IMR-90 (cell line): ENCODE data around the gene HOXA7. TPM values are rescaled to one million over a fixed set of nuclear protein-coding genes. Genes with fewer than 3 reads are reported as not detected.

Source experiments
- ATAC-seq: fragments of 200-7000 bp; cut with Tn5 transposase; 2 replicates; pipeline ENCODE4 v1.9.1; 2020; ENCODE audit warnings: low read depth, mild to moderate bottlenecking, moderate library complexity
- BruUV-seq: library from RNA; stranded (reverse); fragments of 400-500 nt; replicated peaks from 2 replicates; lab custom pipeline; 2021; lab: Mats Ljungman, UMichigan
- CTCF ChIA-PET: fragments of 300-600 bp; formaldehyde crosslinking; extraction: SDS; loops from one replicate; lab custom pipeline; 2021; ENCODE audit warnings: antibody characterized with exemption; lab: Yijun Ruan, JAX
- POLR2A ChIA-PET: fragments of 300-600 bp; sonication (Branson Sonifier 250); formaldehyde crosslinking; loops from one replicate; lab custom pipeline; 2022; ENCODE audit warnings: antibody characterized with exemption; ENCODE audit not compliant: unreplicated experiment; lab: Charles Lee
- DNase-seq: peaks from one replicate; pipeline ENCODE4 v3.0.0; 2013
- H2AFZ ChIP-seq: replicated peaks from 2 replicates; pipeline ENCODE3; 2013; ENCODE audit warnings: low read length, mild to moderate bottlenecking; ENCODE audit not compliant: poor library complexity
- H2AK5ac ChIP-seq: 2 replicates; pipeline ENCODE4 v1.6.1; 2013; ENCODE audit warnings: low read depth, low read length, inconsistent platforms
- H2AK9ac ChIP-seq: replicated peaks from 2 replicates; pipeline ENCODE3; 2013; ENCODE audit warnings: mild to moderate bottlenecking, low read depth, low read length, moderate library complexity; ENCODE audit not compliant: poor library complexity
- H2BK120ac ChIP-seq: 2 replicates; pipeline ENCODE4 v1.6.1; 2013; ENCODE audit warnings: low read depth, low read length, inconsistent platforms
- H2BK15ac ChIP-seq: 3 replicates; pipeline ENCODE4 v1.6.1; 2013; ENCODE audit warnings: low read depth, low read length, inconsistent platforms
- H2BK20ac ChIP-seq: 2 replicates; pipeline ENCODE4 v1.6.1; 2013; ENCODE audit warnings: low read depth, mild to moderate bottlenecking, inconsistent platforms, low read length, moderate library complexity
- H2BK5ac ChIP-seq: 2 replicates; pipeline ENCODE4 v1.6.1; 2013; ENCODE audit warnings: mild to moderate bottlenecking, low read depth, low read length, inconsistent platforms; ENCODE audit not compliant: poor library complexity, severe bottlenecking
- H3K14ac ChIP-seq: replicated peaks from 2 replicates; pipeline ENCODE4 v1.6.1; 2013; ENCODE audit warnings: low read depth, low read length, inconsistent platforms
- H3K18ac ChIP-seq: 2 replicates; pipeline ENCODE4 v1.6.1; 2013; ENCODE audit warnings: low read depth, low read length, control low read depth
- H3K23ac ChIP-seq: 2 replicates; pipeline ENCODE4 v1.6.1; 2013; ENCODE audit warnings: low read depth, low read length, inconsistent platforms
- H3K27ac ChIP-seq: 2 replicates; pipeline ENCODE4 v1.5.1; 2013; ENCODE audit warnings: mild to moderate bottlenecking, control low read depth, low read length; ENCODE audit not compliant: insufficient read depth
- H3K27me3 ChIP-seq: 2 replicates; pipeline ENCODE4 v1.6.1; 2013; ENCODE audit warnings: low read length; ENCODE audit not compliant: control insufficient read depth, insufficient read depth
- H3K36me3 ChIP-seq: 2 replicates; pipeline ENCODE4 v1.6.1; 2013; ENCODE audit warnings: low read length, mixed read lengths; ENCODE audit not compliant: control insufficient read depth, insufficient read depth
- H3K4ac ChIP-seq: 2 replicates; pipeline ENCODE4 v1.6.1; 2013; ENCODE audit warnings: low read depth, low read length, inconsistent platforms
- H3K4me1 ChIP-seq: 2 replicates; pipeline ENCODE4 v1.6.1; 2013; ENCODE audit warnings: low read length, mixed read lengths; ENCODE audit not compliant: control insufficient read depth, insufficient read depth
- H3K4me2 ChIP-seq: 2 replicates; pipeline ENCODE4 v1.6.1; 2013; ENCODE audit warnings: low read depth, mild to moderate bottlenecking, control low read depth, low read length, moderate library complexity
- H3K4me3 ChIP-seq: 2 replicates; pipeline ENCODE4 v1.5.1; 2013; ENCODE audit warnings: low read depth, mild to moderate bottlenecking, control low read depth, low read length, moderate library complexity; ENCODE audit not compliant: insufficient read depth
- H3K56ac ChIP-seq: 2 replicates; pipeline ENCODE4 v1.6.1; 2013; ENCODE audit warnings: low read length, inconsistent platforms; ENCODE audit not compliant: insufficient read depth; ENCODE audit errors: extremely low read depth
- H3K79me1 ChIP-seq, 2 experiments: 2 replicates each; pipeline ENCODE4 v1.6.1; 2013; ENCODE audit warnings: low read length in 2 of 2, inconsistent platforms in 1 of 2, low read depth in 1 of 2
- H3K9ac ChIP-seq: 2 replicates; pipeline ENCODE4 v1.6.1; 2013; ENCODE audit warnings: low read depth, low read length, control low read depth
- H3K9me1 ChIP-seq: 2 replicates; pipeline ENCODE4 v1.6.1; 2013; ENCODE audit warnings: low read length, inconsistent platforms; ENCODE audit not compliant: insufficient read depth
- H3K9me3 ChIP-seq: 2 replicates; pipeline ENCODE4 v1.6.1; 2013; ENCODE audit warnings: low read length; ENCODE audit not compliant: control insufficient read depth, insufficient read depth
- H4K20me1 ChIP-seq: 2 replicates; pipeline ENCODE4 v1.6.1; 2013; ENCODE audit warnings: low read length, inconsistent platforms; ENCODE audit not compliant: insufficient read depth
- H4K5ac ChIP-seq: 2 replicates; pipeline ENCODE4 v1.6.1; 2013; ENCODE audit warnings: mild to moderate bottlenecking, low read depth, low read length, control low read depth
- H4K8ac ChIP-seq, 2 experiments: 2 replicates each; pipeline ENCODE4 v1.6.1; 2013; ENCODE audit warnings: low read depth in 2 of 2, low read length in 2 of 2, control low read depth in 1 of 2, inconsistent platforms in 1 of 2
- H4K91ac ChIP-seq: 2 replicates; pipeline ENCODE4 v1.6.1; 2013; ENCODE audit warnings: low read depth, low read length, inconsistent platforms; ENCODE audit not compliant: insufficient read depth
- BHLHE40 ChIP-seq: fragments of 150-350 bp; IDR thresholded peaks from 2 replicates; pipeline ENCODE4 v1.6.1; 2016; ENCODE audit warnings: mild to moderate bottlenecking, low read depth, low read length
- CEBPB ChIP-seq: IDR thresholded peaks from 2 replicates; pipeline ENCODE4 v1.6.1; 2012; ENCODE audit warnings: low read depth, low read length, improper control_type of control experiment
- CHD1 ChIP-seq: IDR thresholded peaks from 2 replicates; pipeline ENCODE4 v1.6.1; 2012; ENCODE audit warnings: low read depth, low read length, improper control_type of control experiment
- FOS ChIP-seq: fragments of 150-350 bp; IDR thresholded peaks from 2 replicates; pipeline ENCODE4 v1.6.1; 2016; ENCODE audit warnings: low read depth, low read length
- MAFK ChIP-seq: IDR thresholded peaks from 2 replicates; pipeline ENCODE4 v1.6.1; 2012; ENCODE audit warnings: low read depth, low read length, improper control_type of control experiment
- MAZ ChIP-seq: IDR thresholded peaks from 2 replicates; pipeline ENCODE4 v1.6.1; 2012; ENCODE audit warnings: low read depth, mild to moderate bottlenecking, low read length, improper control_type of control experiment, moderate library complexity, borderline replicate concordance
- MXI1 ChIP-seq: IDR thresholded peaks from 2 replicates; pipeline ENCODE4 v1.6.1; 2012; ENCODE audit warnings: low read depth, mild to moderate bottlenecking, low read length, moderate library complexity, borderline replicate concordance
- NFE2L2 ChIP-seq: fragments of 150-350 bp; IDR thresholded peaks from 2 replicates; pipeline ENCODE4 v1.6.1; 2016; ENCODE audit warnings: low read depth, mild to moderate bottlenecking, low read length
- POLR2A ChIP-seq: IDR thresholded peaks from 2 replicates; pipeline ENCODE4 v1.6.1; 2012; ENCODE audit warnings: mild to moderate bottlenecking, low read depth, low read length
- RAD21 ChIP-seq: IDR thresholded peaks from 2 replicates; pipeline ENCODE4 v1.6.1; 2012; ENCODE audit warnings: low read length, improper control_type of control experiment
- RCOR1 ChIP-seq: IDR thresholded peaks from 2 replicates; pipeline ENCODE4 v1.6.1; 2012; ENCODE audit warnings: mild to moderate bottlenecking, low read length, improper control_type of control experiment; ENCODE audit not compliant: insufficient replicate concordance
- RFX5 ChIP-seq: IDR thresholded peaks from 2 replicates; pipeline ENCODE4 v1.8.0; 2012; ENCODE audit warnings: low read depth, mild to moderate bottlenecking, low read length, moderate library complexity
- SMC3 ChIP-seq: fragments of 150-350 bp; IDR thresholded peaks from 2 replicates; pipeline ENCODE4 v1.6.1; 2016; ENCODE audit warnings: low read depth, mild to moderate bottlenecking, antibody characterized with exemption, low read length, moderate library complexity
- WGBS, 2 experiments: methylation state at CpG; one replicate each; pipeline versions ENCODE4 v1.1.5 to v1.1.7; 2013; ENCODE audit warnings: missing lambda C conversion rate in 2 of 2; ENCODE audit not compliant: insufficient read length in 1 of 2; ENCODE audit errors: extremely low coverage in 2 of 2; 5-methylcytosine and 5-hydroxymethylcytosine counted together
- dilution Hi-C: fragments of 300-500 bp; cut with HindIII; formaldehyde crosslinking; loops from one replicate; pipeline ENCODE4 v1.14.3; 2018; ENCODE audit warnings: low sequenced_read_pairs; ENCODE audit not compliant: unreplicated experiment
- in situ Hi-C: fragments of 300-500 bp; cut with MboI; formaldehyde crosslinking; loops from 3 replicates; pipeline ENCODE4 v1.14.3; 2019; ENCODE audit warnings: low sequenced_read_pairs, inconsistent platforms, mixed read lengths
- intact Hi-C: fragments of 100-400 bp; cut with micrococcal nuclease; formaldehyde crosslinking; loops from 2 replicates; pipeline ENCODE4 v1.10.0; 2022
- polyA plus RNA-seq, 3 experiments: library from polyadenylated mRNA; depleted of rRNA; stranded (reverse); fragments of >200 nt; gene quantifications; 2 replicates each; pipeline ENCODE4 v1.2.3, GENCODE V29; 2012; ENCODE audit warnings: low replicate concordance in 1 of 3
- total RNA-seq: library from RNA; depleted of rRNA; stranded (reverse); fragments of >200 nt; gene quantifications from 2 replicates; pipeline ENCODE4 v1.2.3, GENCODE V29; 2012
- TF ChIP-seq, protein P1 (sequence below): conservative IDR thresholded peaks from 2 replicates; pipeline ENCODE4 v1.5.1; 2012; ENCODE audit warnings: mild to moderate bottlenecking, low read depth, low read length, improper control_type of control experiment
- TF ChIP-seq, protein P2 (sequence below): fragments of 150-350 bp; IDR thresholded peaks from 2 replicates; pipeline ENCODE4 v1.6.1; 2017; ENCODE audit warnings: mild to moderate bottlenecking, antibody characterized with exemption, low read length, low read depth

The HOXA7 gene
- total and polyA plus RNA-seq, 2 of the 4 experiments (the other 2 are of a cell fraction), result 0.18 to 1.7 TPM

DNA sequence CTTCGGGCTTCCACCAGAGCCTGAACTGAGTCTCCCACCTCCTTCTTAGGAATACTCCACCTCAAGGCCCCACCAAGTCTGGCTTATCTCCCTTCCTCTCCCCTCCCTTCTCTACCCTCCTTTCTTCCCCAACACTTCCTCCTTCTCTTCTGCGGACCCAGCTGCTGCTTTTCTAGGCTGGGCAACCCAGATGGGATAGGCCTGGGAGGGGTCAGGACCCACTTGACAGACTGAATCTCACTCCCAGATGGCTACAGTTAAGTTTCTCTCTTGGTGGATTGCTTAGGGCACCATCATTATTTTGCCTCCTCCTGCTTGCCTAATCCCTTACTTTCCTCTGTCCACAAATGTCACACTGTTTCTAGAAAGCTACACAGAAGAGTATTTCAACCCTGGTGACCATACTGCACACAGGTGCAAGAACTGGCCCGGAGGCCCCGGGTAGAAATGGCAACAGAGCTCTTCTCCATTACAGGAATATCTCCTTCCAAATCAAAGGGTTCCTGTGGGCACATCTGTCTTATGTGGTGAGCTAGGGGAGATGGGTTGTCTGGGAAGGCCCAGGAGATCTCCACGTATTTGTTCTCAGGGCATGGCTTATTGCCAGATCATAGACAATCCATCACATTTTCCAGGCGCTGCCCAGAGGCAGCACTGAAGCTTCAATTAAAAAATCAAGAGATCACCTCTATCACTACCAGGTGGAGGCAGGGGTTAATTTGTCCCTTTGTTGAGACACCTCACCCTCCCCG is 33.7 kb upstream of the HOXA7 start:
- no peak overlapping the region for H3K14ac ChIP-seq
- H3K4me3 ChIP-seq, result no peak overlapping the region
- H4K20me1 ChIP-seq, result peaks cover 16% of the 10 kb centered on the region; the same call in 1 of the 2 replicates
- H3K9ac ChIP-seq, result no peak overlapping the region
- no peak overlapping the region for H3K27ac ChIP-seq
- no peak overlapping the region for H2BK120ac ChIP-seq
- no peaks in the 10 kb centered on the region for H3K79me1 ChIP-seq
- no peaks in the 10 kb centered on the region for H3K9me1 ChIP-seq
- H3K4me2 ChIP-seq, result no peak overlapping the region
- H3K36me3 ChIP-seq, result no peaks in the 10 kb centered on the region
- no peak overlapping the region for H3K56ac ChIP-seq
- H2AK9ac ChIP-seq, result no peak overlapping the region
- no peak overlapping the region for H4K5ac ChIP-seq
- H2BK20ac ChIP-seq, result no peak overlapping the region
- H2AFZ ChIP-seq, result no peak overlapping the region
- no CpG with 5 or more reads among the region's 7 CpGs for WGBS, 2 experiments
- H3K4me1 ChIP-seq, result peaks cover 1% of the 10 kb centered on the region; the same call in 1 of the 2 replicates
- H2AK5ac ChIP-seq, result no peak overlapping the region
- in situ Hi-C loops (loop anchor here (10.0 kb wide), 1 partner anchor 885 kb away; no protein-coding TSS in a partner anchor), intact Hi-C loops (loop anchor here (10.0 kb wide), 4 partner anchors 555 to 1915 kb away; partner anchors contain the start of gene TAX1BP1), dilution Hi-C loops (no loop called here)
- H3K4ac ChIP-seq, result no peak overlapping the region
- no peak overlapping the region for H2BK15ac ChIP-seq
- ATAC-seq (no peak), DNase-seq (no peak)
- ChIA-PET CTCF (interaction anchor here (1.1 kb wide), 1 partner anchor 10 kb away, joined by 3 read pairs; no protein-coding TSS in a partner anchor), POLR2A (no interaction called here)
- no peak overlapping the region for H2BK5ac ChIP-seq
- no peak overlapping the region for H3K18ac ChIP-seq
- H3K23ac ChIP-seq, result no peak overlapping the region
- no TSS peak for BruUV-seq
- peaks cover 16% of the 10 kb centered on the region; the same call in 1 of the 2 replicates for H3K9me3 ChIP-seq
- peaks cover 97% of the 10 kb centered on the region for H3K27me3 ChIP-seq
- H4K91ac ChIP-seq, result no peak overlapping the region
- H4K8ac ChIP-seq, result no peak overlapping the region
- no peak for TF ChIP-seq RFX5
- TF ChIP-seq, protein P1, sequence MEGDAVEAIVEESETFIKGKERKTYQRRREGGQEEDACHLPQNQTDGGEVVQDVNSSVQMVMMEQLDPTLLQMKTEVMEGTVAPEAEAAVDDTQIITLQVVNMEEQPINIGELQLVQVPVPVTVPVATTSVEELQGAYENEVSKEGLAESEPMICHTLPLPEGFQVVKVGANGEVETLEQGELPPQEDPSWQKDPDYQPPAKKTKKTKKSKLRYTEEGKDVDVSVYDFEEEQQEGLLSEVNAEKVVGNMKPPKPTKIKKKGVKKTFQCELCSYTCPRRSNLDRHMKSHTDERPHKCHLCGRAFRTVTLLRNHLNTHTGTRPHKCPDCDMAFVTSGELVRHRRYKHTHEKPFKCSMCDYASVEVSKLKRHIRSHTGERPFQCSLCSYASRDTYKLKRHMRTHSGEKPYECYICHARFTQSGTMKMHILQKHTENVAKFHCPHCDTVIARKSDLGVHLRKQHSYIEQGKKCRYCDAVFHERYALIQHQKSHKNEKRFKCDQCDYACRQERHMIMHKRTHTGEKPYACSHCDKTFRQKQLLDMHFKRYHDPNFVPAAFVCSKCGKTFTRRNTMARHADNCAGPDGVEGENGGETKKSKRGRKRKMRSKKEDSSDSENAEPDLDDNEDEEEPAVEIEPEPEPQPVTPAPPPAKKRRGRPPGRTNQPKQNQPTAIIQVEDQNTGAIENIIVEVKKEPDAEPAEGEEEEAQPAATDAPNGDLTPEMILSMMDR, result no peak
- no peak for TF ChIP-seq FOS
- TF ChIP-seq MAFK, result no peak
- no peak for TF ChIP-seq CHD1
- TF ChIP-seq BHLHE40, result no peak
- no peak for TF ChIP-seq MXI1
- no peak for TF ChIP-seq NFE2L2
- no peak for TF ChIP-seq RCOR1
- TF ChIP-seq CEBPB, result no peak
- TF ChIP-seq MAZ, result no peak
- TF ChIP-seq, protein P2, sequence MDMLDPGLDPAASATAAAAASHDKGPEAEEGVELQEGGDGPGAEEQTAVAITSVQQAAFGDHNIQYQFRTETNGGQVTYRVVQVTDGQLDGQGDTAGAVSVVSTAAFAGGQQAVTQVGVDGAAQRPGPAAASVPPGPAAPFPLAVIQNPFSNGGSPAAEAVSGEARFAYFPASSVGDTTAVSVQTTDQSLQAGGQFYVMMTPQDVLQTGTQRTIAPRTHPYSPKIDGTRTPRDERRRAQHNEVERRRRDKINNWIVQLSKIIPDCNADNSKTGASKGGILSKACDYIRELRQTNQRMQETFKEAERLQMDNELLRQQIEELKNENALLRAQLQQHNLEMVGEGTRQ, result no peak
- no peak for TF ChIP-seq SMC3
- TF ChIP-seq POLR2A, result no peak
- no peak for TF ChIP-seq RAD21
